NCI-H748 (cell line): ENCODE results near the gene SERPINA5.
"Not testable (repeated sequence)": the region's sequence is repeated elsewhere in the genome, so short reads cannot be mapped to it uniquely, and the experiment has no call there.

Source experiments
- DNase-seq: peaks from one replicate; lab custom pipeline; 2025; ENCODE audit not compliant: unreplicated experiment; lab: John Stamatoyannopoulos, UW

SERPINA5 gene

DNA sequence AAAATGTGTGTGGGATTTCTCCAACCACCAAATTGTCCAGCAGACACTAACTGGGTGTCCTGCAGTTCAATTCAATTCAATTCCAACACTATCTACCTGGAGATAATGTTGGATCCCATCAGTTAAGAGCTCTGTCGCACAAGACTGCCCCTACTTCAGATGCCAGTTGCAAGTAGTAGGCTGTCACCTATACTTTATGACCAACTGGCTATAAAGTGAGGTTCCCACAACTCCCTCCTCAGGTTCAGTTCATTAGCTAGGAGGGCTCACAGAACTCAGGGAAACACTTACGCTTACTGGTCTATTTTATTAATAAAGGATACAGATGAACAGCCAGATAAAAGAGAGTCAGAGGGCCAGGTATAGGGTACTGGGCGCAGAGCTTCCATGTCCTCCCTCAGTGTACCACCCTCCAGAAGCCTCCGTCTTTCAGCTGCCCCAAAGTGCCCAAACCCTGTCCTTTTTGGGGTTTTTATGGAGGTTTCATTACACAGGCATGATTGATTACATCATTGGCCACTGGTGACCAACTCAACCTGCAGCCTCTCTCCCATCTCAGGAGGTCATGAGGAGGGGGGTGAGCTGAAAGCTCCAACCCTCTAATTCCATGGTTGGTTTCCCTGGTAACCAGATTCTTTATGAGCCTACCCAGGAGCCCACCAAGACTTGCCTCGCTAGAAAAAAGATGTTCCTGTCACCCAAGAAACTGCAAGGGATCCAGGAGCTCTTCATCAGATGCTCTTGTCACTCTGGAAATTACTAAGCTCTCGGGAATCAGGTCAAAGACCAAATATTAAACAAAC, 7.5 kb upstream of the SERPINA5 start:
- DNase-seq: no peak

DNA sequence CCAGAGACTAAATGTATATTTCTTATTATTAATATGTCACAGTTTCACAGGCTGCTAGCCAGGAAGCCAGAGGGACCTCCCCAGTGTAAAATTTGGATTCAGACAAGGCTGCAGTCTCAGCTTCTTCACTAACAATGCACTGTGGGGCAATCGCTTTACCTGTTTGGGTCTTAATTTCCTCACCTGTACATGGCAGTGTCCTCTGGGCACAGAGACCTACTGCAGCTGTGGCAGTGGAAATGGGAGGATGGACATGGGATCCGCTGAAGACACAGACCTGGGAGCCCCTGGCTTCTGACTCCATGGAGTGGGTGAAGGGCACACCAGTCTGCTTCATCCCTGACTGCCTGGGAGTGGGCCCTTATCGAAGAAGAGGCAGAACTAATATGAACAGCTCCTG, 6.9 kb upstream of the SERPINA5 start:
- DNase-seq: no peak

DNA sequence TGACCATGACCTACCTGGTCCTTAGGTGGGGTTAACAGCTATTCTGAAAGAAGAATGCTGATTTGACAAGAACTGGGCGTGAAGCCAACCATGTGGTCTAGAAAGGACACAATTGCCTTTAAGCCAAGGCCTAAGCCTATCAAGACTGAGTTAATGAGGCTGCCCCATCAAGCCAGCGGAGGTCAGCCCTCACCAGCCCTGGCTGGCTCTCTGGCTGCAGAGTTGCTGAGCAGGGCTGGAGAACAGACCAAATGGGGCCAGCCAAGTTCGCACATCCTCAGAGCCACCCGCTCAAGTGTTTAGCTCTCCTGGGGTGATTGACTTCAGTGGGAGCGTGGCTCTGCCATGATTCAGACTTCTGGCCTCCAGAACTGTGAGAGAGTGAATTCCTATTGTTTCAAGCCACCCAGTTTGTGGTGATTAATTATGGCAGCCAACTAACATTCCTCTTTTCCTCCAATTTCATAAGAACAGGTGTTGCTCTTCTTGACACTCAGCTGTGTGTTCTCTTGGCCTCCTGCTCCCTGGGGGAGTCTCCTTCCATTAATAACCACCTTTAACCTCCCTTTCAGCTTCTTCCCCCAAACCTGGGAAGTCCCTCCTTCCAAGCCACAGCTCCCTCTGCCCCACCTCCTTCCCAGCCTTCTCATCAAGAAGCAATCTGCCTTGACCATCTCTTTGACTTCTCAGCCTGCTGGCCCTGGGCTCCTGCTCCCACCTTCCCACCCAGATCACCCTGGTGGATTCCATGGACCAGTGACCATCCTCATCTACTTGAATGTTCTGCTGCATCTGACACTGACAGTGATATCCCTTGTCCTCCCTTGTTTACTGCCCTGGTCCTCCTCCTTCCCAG, 5.3 kb upstream of the SERPINA5 start:
- DNase-seq: peak; percentile 16

DNA sequence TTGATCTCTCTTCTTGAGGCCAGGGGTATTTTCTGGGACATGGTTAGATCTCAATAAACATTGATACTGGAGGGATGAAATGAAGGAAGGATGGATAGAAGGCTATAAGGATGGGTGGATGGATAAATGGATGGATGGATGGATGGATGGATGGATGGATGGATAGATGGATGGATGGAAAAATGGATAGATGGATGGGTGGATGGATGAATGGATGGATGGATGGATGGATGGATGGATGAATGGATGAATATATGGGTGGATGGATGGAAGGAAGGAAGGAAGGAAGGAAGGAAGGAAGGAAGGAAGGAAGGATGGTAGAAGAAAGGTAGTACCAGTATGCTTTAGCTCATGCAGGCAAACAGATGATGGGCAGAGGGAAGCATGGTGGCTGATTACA, 3.8 kb upstream of the SERPINA5 start:
- not testable (repeated sequence) for DNase-seq

DNA sequence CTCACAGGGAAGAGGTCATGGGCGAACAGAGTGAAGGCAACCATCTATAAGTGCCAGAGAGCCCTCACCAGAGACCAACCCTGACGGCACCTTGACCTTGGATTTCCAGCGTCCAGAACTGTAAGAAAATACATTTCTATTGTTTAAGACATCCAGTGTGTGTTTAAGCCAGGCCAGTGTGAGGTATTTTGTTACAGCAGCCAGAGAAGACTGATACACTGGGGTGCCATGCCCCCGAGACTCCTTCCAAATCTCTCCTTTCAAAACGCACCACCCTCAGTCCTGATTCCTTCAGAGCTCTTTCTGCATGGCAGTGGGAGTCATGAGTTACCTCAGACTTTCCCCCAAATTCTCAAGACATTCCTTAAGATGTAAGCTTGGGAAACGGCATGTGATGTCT, 2.5 kb upstream of the SERPINA5 start:
- no peak for DNase-seq

DNA sequence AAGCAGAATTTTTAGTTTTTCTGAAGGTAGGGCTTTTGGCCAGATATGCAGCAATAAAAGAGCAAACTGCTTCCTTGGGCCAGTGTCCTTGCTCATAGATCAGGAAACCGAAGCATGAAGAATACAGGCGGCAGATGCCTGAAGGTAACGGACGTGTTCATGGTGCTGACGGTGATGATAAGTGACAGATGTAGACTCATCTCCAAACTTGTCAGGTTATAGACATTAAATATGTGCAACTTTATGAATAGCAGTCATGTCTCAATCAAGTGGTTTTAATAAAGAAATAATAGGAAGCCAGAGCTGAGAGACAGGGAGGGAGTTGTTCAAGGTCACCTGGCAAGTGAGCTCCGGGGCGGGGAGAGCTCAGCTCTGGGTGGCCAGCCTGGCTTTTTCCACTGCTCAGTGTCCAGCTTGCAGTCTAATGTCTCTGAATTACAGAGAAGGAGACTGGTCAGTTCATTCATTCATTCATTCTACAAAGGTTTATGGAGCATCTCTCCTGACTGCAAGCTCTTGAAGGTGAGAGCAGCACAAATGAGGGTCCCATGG, 1.0 kb downstream of the SERPINA5 start:
- DNase-seq: no peak

DNA sequence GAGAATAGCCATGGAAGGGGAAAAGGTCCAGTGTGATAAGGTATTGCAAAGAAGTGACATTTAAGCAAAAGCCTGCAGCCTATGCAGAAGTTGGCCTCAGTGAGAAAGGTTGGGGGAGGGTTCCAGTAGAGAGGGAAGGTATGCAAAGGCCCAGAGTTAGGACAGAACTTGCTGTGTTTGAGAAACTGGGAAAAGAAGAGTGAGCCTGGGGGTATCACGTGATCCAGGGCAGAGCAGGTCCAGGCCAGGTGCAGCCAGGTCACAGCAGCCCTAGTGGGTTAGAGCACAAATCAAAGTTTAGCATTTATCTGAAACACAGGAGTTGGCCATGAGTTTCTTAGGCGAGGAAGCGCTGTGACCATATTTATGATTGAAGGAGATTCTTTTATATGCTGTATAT, 1.6 kb downstream of the SERPINA5 start:
- no peak for DNase-seq

DNA sequence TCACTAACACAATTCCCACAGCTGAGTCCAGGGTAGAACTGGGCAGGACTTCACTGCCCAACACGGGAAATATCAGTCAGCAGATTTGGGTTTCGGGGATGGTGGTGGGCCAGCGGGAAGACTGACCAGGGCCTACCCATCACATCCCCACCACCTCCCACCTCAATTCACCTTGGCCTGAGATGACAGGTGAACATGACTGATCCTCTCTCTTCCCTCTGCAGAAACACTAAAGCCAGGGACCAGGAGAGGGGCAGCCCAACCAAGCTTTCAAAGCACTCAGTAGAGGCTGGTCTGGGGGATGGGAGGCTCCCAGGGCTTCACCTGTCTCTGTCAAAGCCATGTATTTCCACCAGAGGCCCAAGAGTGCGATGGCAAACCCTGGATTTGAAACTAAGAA, 2.3 kb downstream of the SERPINA5 start:
- no peak for DNase-seq

DNA sequence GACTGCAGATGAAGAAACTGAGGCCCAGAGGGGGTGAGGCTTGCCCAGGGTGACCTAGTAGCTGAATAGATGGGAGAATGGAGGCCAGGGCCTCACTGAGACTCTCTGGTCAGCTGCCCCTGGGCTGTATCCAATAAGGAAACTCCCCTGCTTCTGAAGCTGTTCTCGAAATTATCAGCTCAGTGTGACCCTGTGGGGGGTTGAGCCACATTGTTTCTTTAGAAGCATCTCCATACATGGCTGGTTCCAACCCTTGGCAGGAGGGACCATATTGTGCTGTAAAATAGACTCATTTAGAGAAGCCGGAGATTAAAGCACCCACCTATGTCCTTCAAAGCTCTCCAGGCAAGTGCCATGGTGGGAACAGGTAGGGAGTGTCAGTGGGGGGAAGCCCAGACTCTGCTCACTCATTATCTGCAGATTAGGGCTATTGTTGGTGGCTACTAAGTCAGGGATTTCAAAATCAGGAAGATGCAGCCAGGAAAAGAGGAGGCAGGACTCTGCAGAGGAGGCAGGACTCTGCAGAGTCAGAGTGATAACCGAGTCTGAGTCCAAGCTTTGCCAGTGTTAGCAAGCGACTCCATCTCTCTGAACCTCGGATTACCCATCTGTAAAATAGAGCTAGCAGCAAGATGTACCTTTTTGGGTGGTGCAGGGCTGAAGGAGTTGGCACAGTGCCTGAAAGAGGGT, 3.5 kb downstream of the SERPINA5 start:
- no peak for DNase-seq

DNA sequence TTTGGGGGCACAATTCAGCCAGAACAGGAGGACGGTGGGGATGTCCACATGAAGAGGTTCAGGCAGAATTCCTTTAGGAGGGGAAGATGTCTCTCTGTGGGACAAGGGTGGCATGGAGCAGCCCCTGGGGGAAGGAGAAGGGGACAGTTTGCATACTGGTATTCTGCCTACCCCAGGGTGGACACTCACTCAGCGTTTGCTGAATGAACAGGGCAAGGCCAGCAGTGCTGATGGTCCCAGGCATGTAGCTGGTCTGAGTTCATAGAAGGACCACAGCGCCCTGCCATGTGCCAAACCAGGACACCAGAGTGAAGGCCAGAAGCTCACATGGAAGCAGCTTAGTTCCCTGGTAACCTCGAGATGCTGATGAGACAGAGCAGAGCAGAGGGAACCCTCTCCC, 5.4 kb downstream of the SERPINA5 start:
- DNase-seq: no peak

DNA sequence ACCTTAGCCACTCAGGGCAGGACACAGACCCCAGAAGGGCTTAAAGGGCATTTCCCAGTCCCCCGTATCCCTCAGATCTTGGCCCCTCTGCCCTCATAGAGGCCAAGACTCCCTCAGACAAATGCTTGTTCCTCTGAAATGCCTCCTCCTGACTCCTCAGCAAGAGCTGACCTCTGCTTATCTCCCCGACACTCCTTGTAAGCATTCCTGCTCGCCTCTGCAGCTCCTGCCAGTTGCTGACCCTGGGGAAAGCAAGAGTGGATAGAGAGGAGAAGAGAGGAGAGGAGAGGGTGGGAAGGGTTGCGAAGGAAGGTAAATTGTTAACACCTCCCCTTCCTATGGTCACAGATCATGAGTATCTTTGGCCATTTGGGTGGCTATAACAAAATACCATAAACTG, 7.1 kb downstream of the SERPINA5 start:
- DNase-seq: no peak

DNA sequence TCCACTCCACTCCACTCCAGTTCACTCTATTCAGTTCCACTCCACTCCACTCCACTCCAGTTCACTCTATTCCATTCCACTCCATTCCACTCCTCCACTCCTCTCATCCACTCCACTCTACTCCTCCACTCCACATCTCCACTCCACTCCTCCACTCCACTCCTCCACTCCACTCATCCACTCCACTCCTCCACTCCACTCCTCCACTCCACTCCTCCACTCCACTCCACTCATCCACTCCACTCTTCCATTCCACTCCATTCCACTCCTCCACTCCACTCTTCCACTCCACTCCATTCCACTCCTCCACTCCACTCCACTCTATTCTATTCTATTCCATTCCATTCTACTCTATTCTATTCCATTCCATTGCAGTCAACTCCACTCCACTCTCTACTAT, 9.8 kb downstream of the SERPINA5 start:
- no peak for DNase-seq

DNA sequence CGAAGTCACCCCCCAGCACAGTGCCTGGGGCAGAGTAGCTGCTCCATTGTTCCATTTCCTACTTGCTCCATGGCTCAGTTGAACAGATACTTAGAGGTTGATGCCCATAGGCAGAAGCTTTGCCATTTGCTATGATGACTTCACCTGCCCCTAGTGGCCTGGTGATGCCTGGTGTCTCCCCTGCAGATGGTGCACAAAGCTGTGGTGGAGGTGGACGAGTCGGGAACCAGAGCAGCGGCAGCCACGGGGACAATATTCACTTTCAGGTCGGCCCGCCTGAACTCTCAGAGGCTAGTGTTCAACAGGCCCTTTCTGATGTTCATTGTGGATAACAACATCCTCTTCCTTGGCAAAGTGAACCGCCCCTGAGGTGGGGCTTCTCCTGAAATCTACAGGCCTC, 10.6 kb downstream of the SERPINA5 start:
- no peak for DNase-seq

DNA sequence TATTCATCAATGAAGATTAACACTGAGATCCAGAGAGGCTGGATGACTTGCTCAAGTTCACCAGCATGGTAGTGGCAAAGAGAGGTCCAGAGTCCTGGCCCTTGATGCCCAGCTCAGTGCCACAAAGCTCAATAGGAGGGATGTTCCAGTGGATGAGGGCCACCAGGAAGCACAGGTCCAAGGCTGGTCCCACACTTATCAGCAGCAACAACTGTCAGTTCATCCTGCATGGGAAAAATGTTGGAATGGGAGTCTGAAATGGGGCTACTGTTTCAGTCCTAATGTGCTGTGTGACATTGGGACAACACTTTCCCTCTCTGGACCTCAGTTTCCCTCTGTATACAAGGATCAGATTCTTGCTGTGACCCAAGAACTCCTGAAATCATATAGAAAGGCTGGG, 11.2 kb downstream of the SERPINA5 start:
- no peak for DNase-seq

DNA sequence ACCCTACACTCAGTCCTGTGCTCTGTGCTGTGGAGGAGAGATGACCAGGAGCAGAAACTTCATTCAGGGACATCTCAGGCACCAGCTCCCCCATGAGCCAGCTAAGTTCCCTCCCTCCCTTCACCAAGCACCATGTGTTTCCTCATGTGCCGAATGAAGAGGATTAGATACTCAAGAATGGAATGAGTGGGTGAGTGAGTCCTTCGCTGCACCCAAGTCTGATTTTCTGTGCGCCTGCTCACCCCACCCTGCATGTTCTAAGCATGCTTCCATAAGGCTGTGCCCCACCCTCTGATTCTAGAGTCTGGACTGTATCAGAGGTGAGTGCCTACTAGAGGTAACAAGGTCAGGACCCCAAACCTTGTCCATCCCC, 12.1 kb downstream of the SERPINA5 start:
- DNase-seq: no peak

DNA sequence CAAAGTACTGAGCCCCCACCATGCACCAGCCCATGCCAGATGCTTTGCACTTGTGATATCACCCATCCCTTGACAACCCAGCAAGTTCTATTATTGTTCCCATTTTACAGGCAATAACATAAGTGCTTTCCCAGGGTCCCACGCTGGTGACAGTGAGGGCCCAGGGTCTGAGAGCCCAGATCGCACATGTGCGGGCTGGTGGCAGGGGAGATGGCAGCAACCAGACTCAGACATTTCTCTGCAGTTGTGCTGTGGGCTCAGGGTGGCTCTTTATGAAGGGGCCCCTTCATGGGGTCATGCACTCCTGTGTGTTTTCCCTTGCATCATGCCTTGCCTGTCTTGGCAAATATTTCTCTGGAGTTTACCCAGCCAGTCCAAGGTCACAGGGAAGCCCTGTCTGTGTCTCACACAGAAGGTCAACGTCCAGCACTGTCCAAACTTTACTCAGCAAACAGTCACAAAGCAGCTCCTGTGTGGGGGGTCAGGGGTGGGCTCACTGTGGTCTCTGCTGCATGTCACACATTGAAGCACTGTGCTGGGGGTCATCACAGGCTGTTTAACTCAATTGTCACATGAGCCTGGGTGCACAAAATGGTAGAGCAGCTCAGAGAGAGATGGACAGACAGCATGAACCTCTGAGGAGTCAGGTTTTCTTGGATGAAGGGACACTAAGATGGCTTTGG, 12.7 kb downstream of the SERPINA5 start:
- DNase-seq: no peak

DNA sequence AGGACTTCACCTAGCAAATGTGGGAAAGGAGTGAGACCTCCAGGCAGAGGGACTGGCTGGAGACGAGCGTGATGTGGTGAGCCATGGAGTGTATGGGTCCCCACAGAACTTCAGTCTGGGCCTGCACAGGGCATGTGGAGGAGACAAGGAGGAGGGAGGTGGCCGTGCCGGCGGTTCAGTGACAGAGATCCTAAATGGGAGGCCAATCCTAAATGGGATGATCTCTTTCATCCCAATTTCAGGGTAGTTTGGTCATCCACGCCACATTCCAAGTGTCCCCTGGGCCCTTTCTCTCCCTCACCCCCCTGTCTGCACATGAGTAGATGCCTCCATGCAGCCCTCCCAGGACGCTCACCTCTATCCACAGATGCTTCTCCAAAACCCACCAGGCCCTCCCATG, 13.2 kb downstream of the SERPINA5 start:
- no peak for DNase-seq

DNA sequence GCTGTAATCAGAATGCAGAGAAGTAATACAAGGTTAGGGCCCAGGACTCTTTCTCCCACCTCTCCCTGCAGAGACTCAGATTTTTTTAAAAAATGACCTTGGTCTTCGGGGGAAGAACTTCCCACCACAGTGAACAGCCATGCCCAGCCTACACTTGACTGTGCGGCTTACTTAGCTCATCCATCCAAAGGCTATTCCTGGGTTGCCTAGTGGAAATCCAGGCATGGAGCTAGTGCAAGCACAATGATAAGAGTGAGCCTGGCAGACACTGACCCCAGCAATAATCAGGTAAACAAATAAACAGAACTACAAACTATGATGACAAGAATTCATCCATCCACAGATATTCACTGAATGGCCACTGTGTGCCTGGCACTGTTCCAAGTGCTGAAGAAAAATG, 14.7 kb downstream of the SERPINA5 start:
- DNase-seq: no peak

DNA sequence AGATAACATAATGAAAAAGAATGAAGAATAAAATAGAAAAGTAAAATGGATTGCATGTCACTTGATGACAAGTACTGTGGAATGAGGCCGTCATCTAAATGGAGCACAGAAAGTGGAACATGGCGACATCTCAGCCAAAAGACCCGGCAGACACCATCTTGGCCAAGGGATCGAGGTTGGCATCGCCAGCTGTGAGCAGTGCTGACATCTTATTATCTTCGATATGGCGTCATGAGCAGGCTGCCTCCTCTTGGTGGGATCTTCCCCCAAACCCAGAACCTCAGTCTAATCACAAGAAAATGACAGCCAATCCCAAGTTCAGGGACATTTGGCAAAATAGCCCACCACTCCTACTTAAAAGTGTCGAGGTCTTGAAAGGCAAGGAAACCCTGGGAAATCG, 15.1 kb downstream of the SERPINA5 start:
- no peak for DNase-seq

DNA sequence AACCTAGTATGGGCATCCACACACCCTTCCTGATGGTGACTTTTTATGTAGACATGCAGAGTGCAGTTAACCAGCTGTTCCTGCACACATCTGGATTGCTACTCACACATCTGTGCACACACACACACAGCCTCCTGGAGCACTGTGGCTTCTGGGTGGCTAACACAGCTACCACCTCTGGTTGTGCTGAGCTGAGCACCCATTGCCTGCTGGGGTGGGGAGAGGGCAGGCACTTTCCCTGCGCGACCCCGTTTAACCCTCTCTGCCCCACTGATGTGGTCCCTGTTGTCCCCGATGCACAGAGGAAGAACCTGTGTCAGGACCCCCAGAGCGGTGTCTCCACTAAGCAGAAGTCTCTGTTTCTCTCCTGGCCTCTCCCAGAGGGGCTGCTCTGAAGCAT, 16.6 kb downstream of the SERPINA5 start:
- no peak for DNase-seq

DNA sequence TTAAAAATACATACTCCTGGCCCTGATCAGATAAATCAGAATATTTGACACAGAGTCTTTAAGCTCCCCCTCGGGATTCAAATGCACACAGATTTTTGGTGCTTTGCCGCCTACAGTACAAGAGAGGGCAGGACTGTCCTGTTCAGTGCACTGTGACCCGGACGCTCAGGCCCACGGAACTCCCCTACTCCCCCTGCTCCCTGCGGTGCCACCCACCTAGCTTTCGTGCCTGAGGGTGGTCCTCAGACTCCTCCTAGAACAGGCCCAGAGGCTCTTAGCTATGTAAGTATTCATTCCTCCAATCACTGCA, 17.2 kb downstream of the SERPINA5 start:
- no peak for DNase-seq
